ENCODE results near the gene TRIM31.
"Not testable (repeated sequence)": the region's sequence is repeated elsewhere in the genome, so short reads cannot be mapped to it uniquely, and the experiment has no call there.

TRIM31 gene

DNA sequence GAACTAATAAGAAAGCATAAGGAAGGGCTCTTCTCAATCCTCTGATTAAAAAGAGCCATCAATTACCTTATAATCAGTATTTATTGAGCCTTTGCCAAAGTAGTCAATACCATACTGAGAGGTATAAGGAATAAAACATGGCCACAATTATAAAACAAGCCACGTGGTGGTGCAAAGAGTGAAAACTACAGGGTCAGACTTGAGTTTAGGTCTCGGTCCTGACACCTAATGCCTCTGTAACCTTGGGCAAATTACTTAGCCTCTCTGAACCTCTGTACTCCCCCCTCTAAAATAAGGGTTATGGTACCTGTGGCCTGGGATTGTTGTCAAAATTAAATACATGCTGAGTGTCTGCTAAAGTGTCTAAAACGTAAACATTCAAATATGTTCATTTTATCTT, 36.3 kb upstream of the TRIM31 start:
- FAIRE-seq: no peak

DNA sequence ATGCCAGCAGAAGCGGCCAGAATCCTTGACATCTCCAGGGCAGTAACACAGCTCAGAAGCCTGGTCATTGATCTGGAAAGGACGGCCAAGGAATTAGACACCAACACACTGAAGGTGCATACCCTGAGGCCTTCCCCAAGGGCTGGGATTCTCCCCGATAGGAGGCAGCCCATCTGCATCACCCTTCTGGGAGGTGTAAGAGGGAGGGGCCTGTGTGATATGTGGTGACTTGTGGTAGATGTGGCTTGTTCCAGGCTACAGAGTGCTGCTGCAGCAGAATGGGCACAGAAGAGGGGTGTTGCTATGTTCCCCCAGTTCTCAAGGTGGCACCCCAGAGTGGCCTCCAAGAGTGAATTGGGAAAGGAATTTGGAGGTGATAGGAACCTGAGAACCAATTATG, 34.2 kb upstream of the TRIM31 start:
- no peak for FAIRE-seq

GRCh38 chr6:30145818-30146217, 32.9 kb upstream of the TRIM31 start:
- no peak for FAIRE-seq

GRCh38 chr6:30144811-30145210, 31.9 kb upstream of the TRIM31 start:
- FAIRE-seq: no peak

- FAIRE-seq: no peak
Observed at GRCh38 chr6:30143780-30144179, 30.9 kb upstream of the TRIM31 start.

DNA sequence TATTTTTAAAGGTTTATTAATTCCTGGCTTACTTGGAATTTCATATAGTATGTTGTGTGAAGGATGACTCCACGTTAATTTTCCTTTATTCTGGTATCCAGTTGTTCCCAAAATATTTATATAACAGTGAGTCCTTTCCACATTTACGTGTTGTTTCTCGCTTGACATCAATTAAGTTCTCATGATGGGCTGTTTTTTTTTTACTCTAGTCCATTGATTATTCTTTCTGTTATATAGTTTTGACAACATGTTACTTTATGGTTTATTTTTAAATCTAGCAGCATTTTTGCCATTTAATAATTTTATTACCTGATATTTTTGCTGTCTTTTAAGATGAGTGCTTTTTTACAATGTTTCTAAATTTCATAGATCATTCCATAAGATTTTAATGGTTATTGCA, 29.8 kb upstream of the TRIM31 start:
- FAIRE-seq: no peak

DNA sequence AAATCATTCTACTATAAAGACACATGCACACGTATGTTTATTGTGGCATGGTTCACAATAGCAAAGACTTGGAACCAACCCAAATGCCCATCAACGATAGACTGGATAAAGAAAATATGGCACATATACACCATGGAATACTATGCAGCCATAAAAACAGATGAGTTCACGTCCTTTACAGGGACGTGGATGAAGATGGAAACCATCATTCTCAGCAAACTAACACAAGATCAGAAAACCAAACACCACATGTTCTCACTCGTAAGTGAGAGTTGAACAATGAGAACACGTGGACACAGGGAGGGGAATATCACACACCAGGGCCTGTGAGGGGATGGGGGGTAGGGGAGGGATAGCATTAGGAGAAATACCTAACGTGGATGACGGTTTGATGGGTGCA, 27.4 kb upstream of the TRIM31 start:
- FAIRE-seq: not testable (repeated sequence)

- FAIRE-seq: no peak
Observed at GRCh38 chr6:30136570-30137286, 23.8 kb upstream of the TRIM31 start.

DNA sequence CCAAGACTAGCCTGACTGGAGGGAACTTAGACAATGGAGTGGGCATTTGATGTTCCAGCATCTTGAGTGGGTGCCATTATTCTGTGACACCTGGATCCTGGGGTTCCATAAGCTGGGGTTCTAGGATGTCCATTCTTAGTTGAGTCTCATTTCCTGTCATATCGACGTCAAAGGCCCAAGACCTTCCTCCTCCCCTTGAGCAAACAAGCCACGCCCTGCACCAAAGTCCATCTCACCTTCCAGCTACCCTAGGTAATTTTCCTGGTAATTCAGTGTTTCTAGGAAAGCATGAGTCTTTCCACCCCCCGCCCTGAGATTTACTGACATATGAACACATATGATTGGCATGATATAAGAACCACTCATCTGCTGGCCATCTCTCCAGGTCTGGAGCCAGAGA, 22.9 kb upstream of the TRIM31 start, which contains the start of gene TRIM40:
TSS of gene TRIM40 (plus strand) at position 384 of the 400 bp plus-strand sequence. CDS start 897 bp downstream, outside the sequence.
- FAIRE-seq: no peak

DNA sequence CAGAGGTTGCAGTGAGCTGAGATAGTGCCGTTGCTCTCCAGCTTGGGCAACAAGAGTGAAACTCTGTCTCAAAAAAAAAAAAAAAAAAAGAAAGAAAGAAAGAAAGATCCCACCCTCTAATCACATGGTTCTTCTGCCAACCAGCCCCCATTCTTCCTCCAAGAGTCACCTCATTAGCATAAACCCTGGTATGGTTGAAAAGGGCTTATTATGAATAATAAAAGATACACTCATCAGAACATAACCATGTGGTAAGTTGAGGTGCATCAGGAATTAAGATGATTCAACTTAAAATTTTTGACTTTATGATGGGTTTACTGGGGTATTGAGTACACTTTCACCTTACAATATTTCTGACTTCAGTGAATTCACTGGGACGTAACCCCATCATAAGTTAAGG, 22.3 kb upstream of the TRIM31 start:
- FAIRE-seq: no peak

- FAIRE-seq: no peak
Observed at GRCh38 chr6:30131947-30132497, 19.1 kb upstream of the TRIM31 start.

- peak; percentile 45 for FAIRE-seq
Observed at GRCh38 chr6:30130887-30131862, 18.3 kb upstream of the TRIM31 start.

DNA sequence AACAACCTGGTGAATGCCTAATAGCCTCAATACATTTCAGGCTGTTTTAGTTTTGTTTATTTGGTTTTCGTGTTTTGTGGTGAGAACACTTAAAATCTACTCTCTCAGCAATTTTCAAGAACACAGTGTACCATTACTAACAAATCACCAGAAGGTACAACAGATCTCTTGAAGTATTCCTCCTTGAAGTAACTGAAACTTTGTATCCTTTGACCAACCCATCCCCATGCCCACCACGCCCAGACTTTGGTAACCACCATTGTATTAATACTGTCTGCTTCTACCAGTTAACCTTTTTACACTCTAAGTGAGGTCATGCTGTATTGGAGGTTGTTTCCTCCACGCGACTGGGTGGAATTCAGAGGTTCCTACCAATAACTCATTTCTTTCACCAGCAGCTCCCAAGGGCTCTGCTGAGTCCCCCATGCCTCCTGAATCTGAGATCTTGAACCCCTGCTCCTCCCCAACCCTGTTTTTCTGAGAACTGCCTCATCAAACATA, 17.3 kb upstream of the TRIM31 start:
- no peak for FAIRE-seq

- FAIRE-seq: no peak
Observed at GRCh38 chr6:30129265-30130178, 16.6 kb upstream of the TRIM31 start.

- FAIRE-seq: no peak
Observed at GRCh38 chr6:30127238-30128093, 14.6 kb upstream of the TRIM31 start.

- no peak for FAIRE-seq
Observed at GRCh38 chr6:30122515-30122914, 9.6 kb upstream of the TRIM31 start.

DNA sequence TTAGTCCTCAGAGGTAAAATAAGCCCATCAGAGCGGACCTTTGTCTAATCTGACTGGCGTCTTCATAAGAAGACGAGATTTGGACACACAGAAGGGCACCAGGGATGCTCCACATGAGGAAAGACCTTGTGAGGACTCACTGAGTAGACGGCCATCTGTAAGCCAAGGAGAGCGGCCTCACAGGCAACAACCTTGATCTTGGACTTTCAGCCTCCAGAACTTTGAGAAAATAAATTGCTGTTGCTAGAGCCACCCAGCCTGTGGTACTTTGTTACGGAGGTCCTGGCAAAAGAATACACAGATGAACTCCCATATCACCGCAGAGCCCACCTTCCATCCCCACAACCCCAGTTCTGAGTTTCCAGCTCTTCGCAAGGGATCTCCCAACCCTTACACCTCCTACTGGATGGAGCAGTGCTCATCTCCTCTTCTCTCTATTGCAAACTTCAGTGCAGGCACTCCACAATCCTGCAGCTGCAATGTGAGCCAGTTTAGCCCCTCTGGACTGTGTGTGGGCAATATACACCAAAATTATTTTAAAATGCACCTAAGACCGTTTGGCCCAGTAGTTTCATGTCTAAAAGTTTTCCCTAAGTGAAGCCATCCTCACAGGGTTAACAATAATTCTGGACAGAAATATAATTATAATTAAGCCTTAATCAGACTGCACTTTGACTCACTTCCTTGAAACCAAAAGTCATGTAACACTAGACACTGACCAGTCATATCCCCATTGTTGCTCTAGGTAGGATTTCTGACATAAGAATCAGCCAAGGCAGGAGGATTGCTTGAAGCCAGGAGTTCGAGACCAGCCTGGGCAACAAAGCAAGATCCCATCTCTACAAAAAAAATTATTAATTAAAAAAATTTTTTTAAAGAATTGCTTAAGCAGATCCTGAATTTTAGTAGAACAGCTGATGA, 8.8 kb upstream of the TRIM31 start:
- no peak for FAIRE-seq

- FAIRE-seq: not testable (repeated sequence)
Observed at GRCh38 chr6:30118691-30119090, 5.8 kb upstream of the TRIM31 start.

GRCh38 chr6:30116724-30117123, 3.8 kb upstream of the TRIM31 start:
- FAIRE-seq: no peak

- no peak for FAIRE-seq
Observed at GRCh38 chr6:30113841-30114240, 951 bp upstream of the TRIM31 start.

Data from endometrium (tissue), 2 donors.